H9 (cell line): Measurements from ENCODE around the gene ATP2A1. TPM values are rescaled to one million over a fixed set of nuclear protein-coding genes. Genes with fewer than 3 reads are reported as not detected.

ENCODE experiments used
- DNase-seq: peaks from one replicate; pipeline ENCODE4 v3.0.0-alpha.2; 2017
- H2AFZ ChIP-seq: one replicate; pipeline ENCODE4 v1.6.1; 2013; ENCODE audit warnings: mild to moderate bottlenecking, low read length, control low read depth, moderate library complexity
- H2AK5ac ChIP-seq: 2 replicates; pipeline ENCODE4 v1.6.1; 2013; ENCODE audit warnings: low read length, control low read depth, mixed read lengths; ENCODE audit not compliant: insufficient read length
- H2BK120ac ChIP-seq: one replicate; pipeline ENCODE4 v1.6.1; 2013; ENCODE audit warnings: low read depth, mild to moderate bottlenecking, low read length, control low read depth, inconsistent platforms; ENCODE audit not compliant: poor library complexity, severe bottlenecking
- H2BK12ac ChIP-seq: 2 replicates; pipeline ENCODE4 v1.6.1; 2013; ENCODE audit warnings: low read length, control low read depth, mixed read lengths, low read depth; ENCODE audit not compliant: insufficient read length
- H2BK15ac ChIP-seq: 2 replicates; pipeline ENCODE4 v1.6.1; 2013; ENCODE audit warnings: low read depth, low read length, control low read depth
- H2BK20ac ChIP-seq: one replicate; pipeline ENCODE4 v1.6.1; 2013; ENCODE audit warnings: low read depth, mild to moderate bottlenecking, low read length, control low read depth, inconsistent platforms; ENCODE audit not compliant: poor library complexity, severe bottlenecking
- H2BK5ac ChIP-seq: 2 replicates; pipeline ENCODE4 v1.6.1; 2013; ENCODE audit warnings: low read length, control low read depth, mixed read lengths; ENCODE audit not compliant: insufficient read length
- H3K14ac ChIP-seq: 2 replicates; pipeline ENCODE4 v1.6.1; 2013; ENCODE audit warnings: low read length, control low read depth; ENCODE audit not compliant: insufficient read depth
- H3K18ac ChIP-seq: 2 replicates; pipeline ENCODE4 v1.6.1; 2013; ENCODE audit warnings: low read depth, mild to moderate bottlenecking, mixed read lengths, low read length, control low read depth; ENCODE audit not compliant: insufficient read length
- H3K23ac ChIP-seq: 2 replicates; pipeline ENCODE4 v1.6.1; 2013; ENCODE audit warnings: low read length, control low read depth, mixed read lengths, low read depth; ENCODE audit not compliant: insufficient read length
- H3K23me2 ChIP-seq: 2 replicates; pipeline ENCODE4 v1.6.1; 2013; ENCODE audit warnings: low read depth, mild to moderate bottlenecking, mixed read lengths, low read length, control low read depth; ENCODE audit not compliant: insufficient read length, poor library complexity, severe bottlenecking
- H3K27ac ChIP-seq: 2 replicates; pipeline ENCODE4 v1.5.1; 2013; ENCODE audit warnings: low read length, control low read depth, mixed read lengths, low read depth; ENCODE audit not compliant: insufficient read length
- H3K27me3 ChIP-seq: 2 replicates; pipeline ENCODE4 v1.6.1; 2013; ENCODE audit warnings: low read length, control low read depth, inconsistent platforms; ENCODE audit not compliant: insufficient read depth
- H3K4ac ChIP-seq: 2 replicates; pipeline ENCODE4 v1.6.1; 2013; ENCODE audit warnings: low read depth, mild to moderate bottlenecking, control low read depth, inconsistent platforms, low read length, moderate library complexity
- H3K4me1 ChIP-seq: 2 replicates; pipeline ENCODE4 v1.6.1; 2013; ENCODE audit warnings: low read length, control low read depth, inconsistent platforms; ENCODE audit not compliant: insufficient read depth
- H3K4me2 ChIP-seq: 2 replicates; pipeline ENCODE4 v1.6.1; 2013; ENCODE audit warnings: low read length, control low read depth, mixed read lengths; ENCODE audit not compliant: insufficient read length, insufficient read depth
- H3K56ac ChIP-seq: 2 replicates; pipeline ENCODE4 v1.6.1; 2013; ENCODE audit warnings: low read depth, mild to moderate bottlenecking, mixed read lengths, low read length, control low read depth; ENCODE audit not compliant: insufficient read length
- H3K79me1 ChIP-seq: 2 replicates; pipeline ENCODE4 v1.6.1; 2013; ENCODE audit warnings: low read depth, mild to moderate bottlenecking, moderate library complexity, low read length, control low read depth, inconsistent platforms; ENCODE audit not compliant: insufficient read depth, poor library complexity, severe bottlenecking
- H3K79me2 ChIP-seq: 2 replicates; pipeline ENCODE4 v1.6.1; 2013; ENCODE audit warnings: low read length, control low read depth, inconsistent platforms; ENCODE audit not compliant: insufficient read depth
- H3K9ac ChIP-seq: 2 replicates; pipeline ENCODE4 v1.6.1; 2013; ENCODE audit warnings: low read length, control low read depth, mixed read lengths; ENCODE audit not compliant: insufficient read length; ENCODE audit errors: extremely low read depth
- H3K9me3 ChIP-seq: one replicate; pipeline ENCODE4 v1.6.1; 2013; ENCODE audit warnings: low read depth, low read length, inconsistent platforms; ENCODE audit not compliant: control insufficient read depth
- H3T11ph ChIP-seq: one replicate; pipeline ENCODE4 v1.6.1; 2013; ENCODE audit warnings: mild to moderate bottlenecking, low read length, control low read depth, inconsistent platforms
- H4K20me1 ChIP-seq: one replicate; pipeline ENCODE4 v1.6.1; 2013; ENCODE audit not compliant: control insufficient read depth, insufficient read length, insufficient read depth
- H4K5ac ChIP-seq: 2 replicates; pipeline ENCODE4 v1.6.1; 2013; ENCODE audit warnings: low read depth, mild to moderate bottlenecking, mixed read lengths, low read length, control low read depth; ENCODE audit not compliant: insufficient read length
- H4K8ac ChIP-seq: replicated peaks from 2 replicates; pipeline ENCODE4 v1.6.1; 2013; ENCODE audit warnings: low read length, control low read depth, mixed read lengths, low read depth; ENCODE audit not compliant: insufficient read length
- H4K91ac ChIP-seq: 2 replicates; pipeline ENCODE4 v1.6.1; 2013; ENCODE audit warnings: low read depth, mild to moderate bottlenecking, moderate library complexity, mixed read lengths, low read length, control low read depth; ENCODE audit not compliant: insufficient read length
- H3K27ac Mint-ChIP-seq, 3 experiments: 2 replicates in 2 of 3; 3 replicates in 1 of 3; pipeline ENCODE4 v1.8.0; 2020 to 2021; ENCODE audit warnings: mixed read lengths in 3 of 3, mild to moderate bottlenecking in 1 of 3, moderate library complexity in 1 of 3
- H3K27me3 Mint-ChIP-seq: 2 replicates; pipeline ENCODE4 v1.8.0; 2021; ENCODE audit warnings: low read depth, mild to moderate bottlenecking, moderate library complexity, mixed read lengths
- H3K36me3 Mint-ChIP-seq, 3 experiments: 2 replicates in 2 of 3; 3 replicates in 1 of 3; pipeline ENCODE4 v1.8.0; 2020 to 2021; ENCODE audit warnings: low read depth in 3 of 3, mixed read lengths in 3 of 3; ENCODE audit not compliant: insufficient read depth in 1 of 3
- H3K4me1 Mint-ChIP-seq, 2 experiments: 2 replicates each; pipeline ENCODE4 v1.8.0; 2020; ENCODE audit warnings: mixed read lengths in 2 of 2
- H3K4me3 Mint-ChIP-seq, 2 experiments: 2 replicates in 1 of 2; 3 replicates in 1 of 2; pipeline ENCODE4 v1.8.0; 2020 to 2021; ENCODE audit warnings: mild to moderate bottlenecking in 2 of 2, mixed read lengths in 2 of 2, moderate library complexity in 1 of 2
- H3K9me3 Mint-ChIP-seq, 2 experiments: 2 replicates in 1 of 2; 3 replicates in 1 of 2; pipeline ENCODE4 v1.8.0; 2020; ENCODE audit warnings: mild to moderate bottlenecking in 2 of 2, mixed read lengths in 2 of 2, moderate library complexity in 1 of 2
- CTCF ChIP-seq: fragments of 200-600 bp; sonication (generic); conservative IDR thresholded peaks from 3 replicates; pipeline ENCODE4 v1.8.0; 2021; ENCODE audit warnings: antibody characterized with exemption, mild to moderate bottlenecking
- whole genome bisulfite sequencing: extraction: QIAGEN DNeasy Blood & Tissue Kit; methylation state at CpG from one replicate; pipeline ENCODE4 v1.1.7; 2013; ENCODE audit warnings: missing lambda C conversion rate, low lambda C conversion rate, mixed read lengths; ENCODE audit not compliant: insufficient read length; ENCODE audit errors: extremely low coverage; 5-methylcytosine and 5-hydroxymethylcytosine counted together
- total RNA-seq: library from RNA; stranded (reverse); gene quantifications from 2 replicates; pipeline ENCODE4 v1.2.1, GENCODE V29; 2021

Gene ATP2A1
- total RNA-seq, 1 experiment from 2014 or later = 4.6 TPM

GRCh38 chr16:28904363-28904762 lies 26.1 kb downstream of the ATP2A1 start:
- Histone ChIP-seq H3K56ac (no peak overlapping the region), H4K5ac (no peak overlapping the region), H3K14ac (no peak overlapping the region), H2BK12ac (no peak overlapping the region), H3K79me2 (no peaks in the 10 kb centered on the region), H3K79me1 (no peaks in the 10 kb centered on the region), H4K8ac (no peak overlapping the region), H2BK120ac (no peak overlapping the region), H3T11ph (no peak overlapping the region), H3K27ac (no peak overlapping the region), H3K4ac (no peak overlapping the region), H3K4me2 (no peak overlapping the region), H2BK15ac (no peak overlapping the region), H4K91ac (no peak overlapping the region), H3K27me3 (no peaks in the 10 kb centered on the region), H2AK5ac (no peak overlapping the region), H4K20me1 (no peaks in the 10 kb centered on the region), H2BK5ac (no peak overlapping the region), H2AFZ (no peak overlapping the region), H2BK20ac (no peak overlapping the region), H3K9me3 (no peaks in the 10 kb centered on the region), H3K18ac (no peak overlapping the region), H3K4me1 (no peaks in the 10 kb centered on the region), H3K9ac (no peak overlapping the region), H3K23ac (no peak overlapping the region), H3K23me2 (no peaks in the 10 kb centered on the region)
- Mint-ChIP-seq H3K4me1 (no peaks in the 10 kb centered on the region; a peak in 1 of 4 replicates), H3K36me3 (peaks cover 0 to 8% (median 0%) of the 10 kb centered on the region in 3 experiments; a peak in 1 of 7 replicates), H3K4me3 (no peak overlapping the region), H3K27me3 (no peaks in the 10 kb centered on the region), H3K9me3 (no peaks in the 10 kb centered on the region), H3K27ac (peak overlapping the region; percentile 28 to 73 (median 62); a peak in 1 of 7 replicates)
- no peak for TF ChIP-seq CTCF
- WGBS = no CpG with 5 or more reads among the region's 14 CpGs
- no peak for DNase-seq
